NCI-H2029 treated with DMSO at 0.1 percent for 48 hours (cell line): Measurements from ENCODE around the gene NEU4.
"Not testable (repeated sequence)": the region's sequence is repeated elsewhere in the genome, so short reads cannot be mapped to it uniquely, and the experiment has no call there.

ENCODE experiments used
- DNase-seq: peaks from one replicate; lab custom pipeline; 2025; lab: John Stamatoyannopoulos, UW

NEU4 gene

DNA sequence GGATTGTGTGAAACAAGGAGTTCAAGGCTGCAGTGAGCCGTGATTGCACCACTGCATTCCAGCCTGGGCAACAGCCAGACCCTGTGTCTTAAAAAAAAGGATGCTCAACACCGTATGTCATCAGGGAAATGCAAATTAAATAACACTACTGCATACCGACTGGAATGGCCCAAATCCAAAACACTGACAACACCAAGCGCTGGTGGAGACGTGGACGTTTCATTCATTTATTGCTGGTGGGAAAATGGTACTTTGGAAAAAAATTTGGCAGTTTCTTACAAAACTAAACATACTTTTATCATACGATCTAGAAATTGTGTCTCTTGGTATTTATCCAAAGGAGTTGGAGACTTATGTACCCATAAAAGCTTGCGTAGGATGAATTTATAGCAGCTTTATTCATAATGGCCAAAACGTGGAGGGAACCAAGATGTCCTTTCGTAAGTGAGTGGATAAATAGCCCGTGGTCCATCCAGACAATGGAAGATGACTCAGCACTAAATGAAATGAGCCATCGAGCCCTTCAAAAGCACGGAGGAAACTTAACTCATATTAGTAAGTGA is 24.2 kb downstream of the NEU4 start:
- no peak for DNase-seq

DNA sequence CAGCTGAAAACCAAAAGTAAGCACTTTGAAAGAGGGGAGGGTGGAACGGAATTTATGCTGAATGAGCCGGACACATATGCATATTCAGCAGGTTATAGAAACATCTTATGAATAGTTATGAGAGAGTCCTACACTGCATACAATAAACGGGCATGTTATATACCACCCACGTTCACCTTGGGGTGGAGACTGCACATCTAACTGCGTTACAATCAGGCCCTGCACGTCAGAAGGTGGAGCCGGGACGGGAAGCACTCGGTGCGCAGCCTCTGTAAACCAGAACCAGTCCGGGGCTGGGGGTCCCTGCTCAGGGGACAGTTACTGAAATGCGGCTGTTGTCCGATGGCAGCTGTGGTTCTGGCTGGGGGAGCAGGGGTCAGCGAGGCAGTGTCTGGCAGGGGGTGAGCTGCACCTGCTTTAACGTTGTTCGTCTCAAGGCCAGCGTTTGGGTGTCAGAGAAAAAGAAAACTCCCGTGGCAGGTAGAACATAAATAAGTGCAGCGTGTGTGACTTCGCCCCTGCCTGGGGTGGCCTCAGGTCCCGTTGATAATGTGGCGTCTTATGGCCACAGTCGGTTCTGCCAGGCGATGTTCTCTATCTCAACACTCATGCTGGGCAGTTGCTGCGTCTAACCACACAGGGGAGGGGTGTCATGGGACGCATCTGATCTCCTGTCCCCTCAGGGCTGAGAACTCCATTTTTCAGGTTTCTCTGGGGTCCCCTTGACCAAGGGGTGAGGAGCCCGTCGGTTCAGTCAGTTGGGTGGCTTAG is 24.9 kb downstream of the NEU4 start:
- DNase-seq, result not testable (repeated sequence)

DNA sequence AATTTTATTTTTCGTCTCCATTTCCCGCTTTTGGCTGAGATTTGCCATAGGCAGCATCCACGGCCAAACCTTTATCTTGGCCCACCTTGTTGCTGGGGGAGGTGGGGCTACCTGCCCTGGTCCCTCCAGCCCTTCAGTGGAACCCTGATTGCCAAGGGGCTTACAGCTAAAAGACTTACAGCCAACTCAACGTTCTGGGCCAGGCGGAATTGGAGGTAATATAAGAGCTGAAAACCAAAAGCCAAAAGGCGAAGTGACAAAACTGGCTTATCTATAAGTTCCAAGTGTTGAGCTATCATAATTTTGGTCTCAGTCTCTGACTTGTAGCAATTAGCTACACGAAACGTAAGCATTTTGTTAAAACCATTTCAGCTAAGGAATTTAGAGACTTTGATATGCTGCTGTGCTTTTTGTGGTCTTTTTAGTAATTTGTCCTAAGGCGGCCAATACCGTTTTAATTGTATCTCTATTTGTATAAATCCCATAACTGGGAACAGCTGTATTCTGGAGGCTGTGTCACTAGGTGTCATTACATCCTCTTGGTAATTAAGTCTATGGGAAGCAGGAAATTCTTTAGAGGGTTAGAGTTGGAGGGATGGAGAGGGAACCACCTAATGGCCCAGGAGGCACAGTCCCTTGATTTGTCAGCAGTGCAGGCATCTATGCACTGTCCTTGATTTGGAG is 25.7 kb downstream of the NEU4 start:
- no peak for DNase-seq

DNA sequence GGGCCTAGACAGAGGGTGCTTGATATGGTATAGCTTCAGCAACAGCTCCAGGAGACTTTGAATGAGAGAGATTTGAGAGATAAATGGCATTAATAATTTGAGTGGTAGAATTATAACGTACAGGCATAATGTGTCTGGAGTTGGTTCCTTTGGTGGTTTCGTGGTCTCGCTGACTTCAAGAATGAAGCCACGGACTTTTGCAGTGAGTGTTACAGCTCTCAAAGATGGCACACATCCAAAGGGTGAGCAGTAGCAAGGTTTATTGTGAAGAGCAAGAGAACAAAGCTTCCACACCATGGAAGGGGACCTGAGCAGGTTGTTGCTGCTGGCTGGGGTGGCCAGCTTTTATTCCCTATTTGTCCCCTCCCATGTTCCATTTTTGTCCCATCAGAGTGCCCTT is 26.6 kb downstream of the NEU4 start:
- DNase-seq, result no peak

DNA sequence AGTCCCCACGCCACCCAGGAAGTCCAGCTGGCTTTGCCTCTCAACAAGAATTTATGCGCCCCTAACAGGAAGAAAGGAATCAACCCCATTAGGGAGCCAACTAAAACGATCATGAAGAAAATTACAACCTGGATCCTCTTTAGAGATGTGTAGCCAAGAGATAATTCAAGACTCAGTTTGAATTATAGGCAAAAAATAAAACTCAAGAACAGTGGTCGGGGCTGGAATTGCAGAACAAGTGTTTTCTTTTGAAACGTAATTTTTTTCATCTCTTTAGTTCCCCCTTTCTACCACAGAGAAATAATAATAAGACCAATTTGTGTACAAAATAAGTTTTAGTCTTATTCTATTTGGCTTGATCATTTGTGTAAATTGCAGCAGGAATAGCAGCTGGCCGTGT is 27.3 kb downstream of the NEU4 start:
- no peak for DNase-seq

DNA sequence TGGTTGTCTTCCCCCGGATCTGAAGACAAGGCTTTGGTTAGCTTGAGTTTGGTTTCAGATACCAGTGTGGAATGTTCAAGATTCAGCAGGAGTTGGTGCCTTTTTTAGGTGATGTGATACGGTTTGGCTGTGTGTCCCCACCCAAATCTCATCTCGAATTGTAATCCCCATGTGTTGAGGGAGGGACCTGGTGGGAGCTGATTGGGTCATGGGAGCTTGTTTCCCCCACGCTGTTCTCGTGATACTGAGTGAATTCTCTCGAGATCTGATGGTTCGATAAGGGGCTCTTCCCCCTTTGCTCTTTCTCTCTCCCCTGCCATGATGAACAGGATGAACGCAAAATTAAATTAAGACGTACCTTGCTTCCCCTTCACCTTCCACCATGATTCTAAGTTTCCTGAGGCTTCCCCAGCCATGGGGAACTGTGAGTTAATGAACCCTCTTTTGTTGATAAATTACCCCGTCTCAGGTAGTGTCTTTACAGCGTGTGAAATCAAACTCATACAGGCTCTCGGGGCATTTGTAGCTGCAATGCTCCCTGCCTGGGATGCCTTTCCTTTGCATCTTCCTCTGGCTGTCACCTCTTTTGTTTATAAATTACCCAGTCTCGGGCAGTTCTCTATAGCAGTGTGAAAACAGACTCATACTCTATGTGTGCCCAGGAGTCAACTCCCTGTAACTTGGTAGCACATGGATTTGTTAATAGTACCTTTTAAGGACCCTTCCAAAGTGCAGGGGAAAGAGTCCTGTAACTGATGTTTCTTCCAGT is 28.4 kb downstream of the NEU4 start:
- DNase-seq, result no peak

DNA sequence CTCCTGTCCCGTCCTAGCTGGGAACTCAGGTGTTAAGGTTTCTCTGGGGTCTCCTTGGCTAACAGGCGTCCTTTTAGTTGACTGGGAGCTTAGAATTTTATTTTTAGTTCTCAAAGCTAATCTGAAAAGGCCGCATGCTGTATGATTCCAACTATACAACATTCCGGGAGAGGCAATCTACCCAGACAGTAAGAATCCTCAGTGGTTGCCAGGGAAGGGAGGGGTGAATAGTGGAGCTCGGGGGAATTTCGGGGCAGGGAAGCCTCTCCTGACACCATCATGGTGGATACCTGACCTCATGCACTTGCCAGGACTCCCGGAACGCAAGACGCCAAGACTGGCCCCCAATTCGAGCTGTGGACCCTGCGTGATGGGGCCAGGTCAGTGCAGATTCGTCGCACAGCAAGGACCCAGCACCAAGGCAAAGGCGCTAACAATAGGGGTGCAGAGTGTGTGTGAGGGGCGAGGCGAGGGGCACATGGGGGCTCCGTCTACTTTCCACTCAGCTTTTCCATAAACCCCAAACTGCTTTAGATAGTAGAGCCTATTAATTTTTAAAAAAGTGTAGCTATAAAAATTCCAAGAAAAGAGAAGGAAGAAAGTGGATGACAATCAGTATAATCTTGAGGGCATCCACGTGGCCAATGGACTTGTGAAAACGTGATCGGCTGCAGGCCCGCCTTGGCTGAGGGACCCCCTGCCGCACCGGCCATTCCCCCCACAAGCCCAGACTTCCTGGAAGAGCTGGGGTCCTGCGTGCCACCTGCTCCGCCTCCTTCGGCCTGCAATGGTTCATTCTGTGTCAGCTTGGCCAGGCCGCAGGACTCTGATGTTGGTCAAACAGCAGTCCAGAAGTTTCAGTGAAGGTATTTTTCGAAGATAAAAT is 32.4 kb downstream of the NEU4 start:
- no peak for DNase-seq

DNA sequence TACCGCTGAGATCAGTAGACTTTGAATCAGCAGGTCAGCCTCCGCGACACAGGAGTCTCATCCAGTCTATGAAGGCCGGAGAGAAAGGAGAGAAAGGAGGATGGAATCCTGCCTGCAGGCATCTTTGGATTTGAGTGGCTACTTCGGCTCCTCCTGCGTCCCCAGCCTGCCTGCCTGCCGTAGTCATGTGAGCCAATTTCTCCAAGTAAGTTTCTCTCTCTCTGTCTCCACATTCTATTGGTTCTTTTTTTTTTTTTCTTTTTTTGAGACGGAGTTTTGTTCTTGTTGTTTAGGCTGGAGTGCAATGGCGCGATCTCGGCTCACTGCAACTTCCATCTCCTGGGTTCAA is 33.0 kb downstream of the NEU4 start:
- no peak for DNase-seq

DNA sequence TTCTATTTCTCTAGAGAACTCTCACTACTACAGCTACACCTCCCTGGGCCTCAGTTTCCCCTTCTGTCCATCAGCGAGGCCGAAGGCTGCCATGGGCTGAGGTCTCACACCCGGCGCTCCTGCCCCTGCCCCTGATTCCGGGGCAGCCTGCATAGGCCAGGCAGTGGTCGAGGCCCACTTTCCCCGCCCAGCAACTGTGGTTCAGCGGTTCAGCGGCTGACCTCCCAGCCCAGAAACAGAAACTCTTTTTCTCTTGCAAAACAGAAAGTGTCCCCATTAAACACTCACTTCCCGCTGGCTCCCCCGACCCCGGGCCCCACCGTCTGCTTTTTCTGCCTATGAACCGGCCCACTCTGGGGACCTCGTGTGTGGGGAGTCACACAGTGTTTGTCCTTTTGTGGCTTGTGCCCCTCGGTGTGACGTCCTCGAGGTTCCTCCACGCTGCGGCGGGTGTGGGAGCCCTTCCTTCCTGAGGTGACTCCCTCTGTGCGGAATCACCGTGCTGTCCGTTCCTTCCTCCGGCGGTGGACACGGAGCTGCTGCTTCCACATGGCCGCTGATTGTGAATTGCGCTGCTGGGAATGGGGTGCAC is 33.7 kb downstream of the NEU4 start:
- no peak for DNase-seq

DNA sequence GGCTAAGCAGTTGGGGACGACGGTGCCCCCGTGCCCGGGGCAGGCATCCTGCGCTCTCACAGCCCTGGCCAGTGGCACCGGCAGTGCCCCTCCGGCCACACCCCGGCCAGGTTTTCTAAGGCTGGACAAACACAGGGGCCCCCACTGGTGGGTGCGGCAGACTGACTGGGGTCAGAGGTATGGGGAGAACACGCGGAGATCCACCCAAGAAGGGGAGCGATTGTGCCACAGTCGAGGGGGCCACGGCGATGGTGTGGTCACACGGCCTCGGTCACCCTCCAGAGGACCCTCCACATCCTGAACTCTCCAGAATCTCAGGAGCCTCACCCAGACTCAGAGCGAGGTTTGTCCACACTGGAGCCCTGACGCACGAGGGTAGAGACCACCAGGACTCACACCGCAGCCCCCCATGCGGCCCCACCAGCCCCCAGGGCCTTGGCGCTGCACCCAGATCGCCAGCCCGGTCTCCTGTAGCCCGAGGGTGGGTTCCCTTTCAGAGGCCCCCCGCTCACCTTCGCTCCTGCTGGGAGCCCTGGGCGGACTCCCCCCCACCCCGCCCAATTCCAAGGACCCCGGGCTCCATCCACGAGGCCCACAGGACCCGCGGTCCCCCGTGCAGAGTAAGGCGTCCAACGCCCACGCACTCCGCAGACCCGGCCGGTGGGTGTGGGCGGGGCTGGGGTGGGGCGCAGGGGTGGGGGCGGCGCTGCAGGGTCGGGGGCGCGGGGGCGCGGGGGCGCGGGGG is 34.5 kb downstream of the NEU4 start:
- DNase-seq, result no peak

DNA sequence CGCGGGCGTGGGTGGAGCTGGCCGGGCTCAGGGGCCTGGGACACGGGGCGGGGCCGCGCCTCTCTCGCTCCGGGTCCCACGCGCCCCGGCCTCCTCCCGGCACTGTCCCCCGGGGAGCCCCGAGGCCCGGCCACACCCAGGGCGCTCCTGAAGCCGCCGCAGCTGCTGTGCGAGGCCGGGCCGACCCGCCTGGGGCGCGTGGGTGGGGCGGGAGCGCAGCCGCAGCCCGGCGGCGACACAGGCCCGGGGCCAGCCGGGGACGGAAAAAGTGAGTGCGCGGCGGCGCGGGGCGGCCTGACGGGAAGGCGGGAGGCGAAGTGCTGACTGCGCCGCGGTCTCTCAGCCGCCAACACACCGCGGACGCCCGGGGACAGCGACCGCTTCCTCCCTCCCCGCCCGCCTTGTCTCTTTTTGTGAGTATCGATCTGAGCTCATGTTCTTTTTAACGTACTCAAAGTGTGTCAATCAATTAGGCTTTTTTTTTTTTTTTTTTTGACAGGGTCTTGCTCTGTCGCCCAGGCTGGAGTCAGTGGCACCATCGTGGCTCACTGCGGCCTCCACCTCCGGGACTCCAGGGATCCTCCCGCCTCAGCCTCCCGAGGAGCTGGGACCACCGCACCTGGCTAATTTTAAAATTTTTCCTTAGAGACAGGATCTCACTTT is 35.2 kb downstream of the NEU4 start:
- no peak for DNase-seq

DNA sequence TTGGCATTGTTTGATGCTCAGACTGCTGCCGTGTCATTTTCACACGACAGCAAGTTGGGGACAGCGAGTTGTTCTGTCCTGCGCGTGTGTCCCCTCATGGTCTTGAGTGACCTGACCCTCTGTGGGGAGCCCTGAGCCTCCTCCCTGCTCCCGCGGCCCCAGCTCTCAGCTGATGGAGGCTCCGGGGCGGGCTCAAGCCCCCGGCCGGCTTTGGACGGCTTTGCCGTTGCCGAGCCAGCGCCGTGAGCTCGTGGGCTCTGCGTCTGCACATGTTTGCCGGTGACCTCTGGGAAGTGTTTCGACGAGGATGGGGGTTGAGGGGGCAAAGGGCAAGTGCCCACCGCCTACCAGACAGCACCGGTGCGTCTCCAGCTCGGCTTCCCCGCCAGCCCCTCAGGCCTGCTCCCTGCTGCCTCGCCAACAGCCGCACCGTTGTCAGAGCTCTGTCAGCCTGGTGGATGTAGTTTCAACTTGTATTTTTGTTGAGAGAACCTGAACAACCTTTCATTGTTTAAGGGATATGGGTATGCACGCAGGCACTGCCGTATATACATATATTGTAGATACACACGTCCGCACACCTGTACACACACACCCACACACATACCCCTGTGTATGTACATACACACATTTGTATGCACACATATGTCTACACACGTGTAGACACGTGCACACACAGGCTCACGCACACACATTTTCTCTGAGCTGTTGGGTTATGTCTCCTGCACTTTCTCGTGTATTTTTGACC is 36.0 kb downstream of the NEU4 start:
- no peak for DNase-seq

DNA sequence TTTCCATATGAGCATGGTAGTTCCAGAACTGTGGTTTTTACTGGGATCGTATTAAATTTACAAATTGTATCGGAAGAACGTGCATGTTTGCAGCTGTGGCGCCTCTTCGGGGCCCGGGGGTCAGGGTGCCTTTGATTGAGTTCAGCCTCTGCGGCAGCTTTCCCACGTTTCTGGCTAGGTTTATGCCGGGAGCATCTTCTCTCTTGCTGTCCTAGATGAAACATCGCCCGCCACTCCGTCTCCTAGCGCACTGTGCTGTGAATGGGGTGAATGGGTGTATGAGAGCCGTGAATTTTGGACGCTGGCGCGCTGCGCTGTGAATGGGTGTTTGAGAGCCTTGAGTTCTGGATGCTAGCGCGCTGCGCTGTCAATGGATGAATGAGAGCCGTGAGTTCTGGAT is 37.4 kb downstream of the NEU4 start:
- no peak for DNase-seq

DNA sequence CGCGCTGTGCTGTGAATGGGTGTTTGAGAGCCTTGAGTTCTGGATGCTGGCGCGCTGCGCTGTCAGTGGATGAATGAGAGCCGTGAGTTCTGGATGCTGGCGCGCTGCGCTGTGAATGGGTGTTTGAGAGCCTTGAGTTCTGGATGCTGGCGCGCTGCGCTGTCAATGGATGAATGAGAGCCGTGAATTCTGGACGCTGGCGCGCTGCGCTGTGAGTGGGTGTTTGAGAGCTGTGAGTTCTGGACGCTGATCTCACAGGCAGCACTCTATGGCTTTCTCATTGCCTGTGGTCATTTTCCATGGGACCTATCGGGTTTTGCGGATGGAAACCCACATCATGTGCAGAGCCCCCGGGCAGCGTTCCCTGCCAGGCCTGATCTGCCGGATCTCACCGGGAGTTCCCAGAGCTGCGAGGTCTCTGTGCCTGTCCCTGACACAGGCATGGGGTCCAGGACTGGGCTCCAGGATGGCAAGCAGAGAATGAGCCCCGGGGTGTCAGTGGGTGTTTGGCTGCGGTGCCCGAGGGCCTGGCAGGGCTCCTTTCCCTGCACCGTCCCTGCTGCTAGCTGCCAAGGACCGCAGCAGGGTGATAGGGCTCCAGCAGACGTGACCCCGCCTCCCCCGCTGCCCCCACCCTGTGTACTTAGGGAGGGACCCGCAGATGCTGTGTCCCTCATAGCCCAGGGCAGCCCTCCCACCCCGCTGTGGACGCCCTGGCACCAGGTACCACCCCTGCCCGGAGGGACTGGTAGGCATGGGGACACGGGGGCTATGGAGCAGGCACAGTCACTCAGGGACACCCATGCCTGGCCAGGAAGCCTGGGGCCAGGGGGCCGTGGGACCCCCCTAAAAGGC is 40.0 kb downstream of the NEU4 start:
- DNase-seq, result no peak

DNA sequence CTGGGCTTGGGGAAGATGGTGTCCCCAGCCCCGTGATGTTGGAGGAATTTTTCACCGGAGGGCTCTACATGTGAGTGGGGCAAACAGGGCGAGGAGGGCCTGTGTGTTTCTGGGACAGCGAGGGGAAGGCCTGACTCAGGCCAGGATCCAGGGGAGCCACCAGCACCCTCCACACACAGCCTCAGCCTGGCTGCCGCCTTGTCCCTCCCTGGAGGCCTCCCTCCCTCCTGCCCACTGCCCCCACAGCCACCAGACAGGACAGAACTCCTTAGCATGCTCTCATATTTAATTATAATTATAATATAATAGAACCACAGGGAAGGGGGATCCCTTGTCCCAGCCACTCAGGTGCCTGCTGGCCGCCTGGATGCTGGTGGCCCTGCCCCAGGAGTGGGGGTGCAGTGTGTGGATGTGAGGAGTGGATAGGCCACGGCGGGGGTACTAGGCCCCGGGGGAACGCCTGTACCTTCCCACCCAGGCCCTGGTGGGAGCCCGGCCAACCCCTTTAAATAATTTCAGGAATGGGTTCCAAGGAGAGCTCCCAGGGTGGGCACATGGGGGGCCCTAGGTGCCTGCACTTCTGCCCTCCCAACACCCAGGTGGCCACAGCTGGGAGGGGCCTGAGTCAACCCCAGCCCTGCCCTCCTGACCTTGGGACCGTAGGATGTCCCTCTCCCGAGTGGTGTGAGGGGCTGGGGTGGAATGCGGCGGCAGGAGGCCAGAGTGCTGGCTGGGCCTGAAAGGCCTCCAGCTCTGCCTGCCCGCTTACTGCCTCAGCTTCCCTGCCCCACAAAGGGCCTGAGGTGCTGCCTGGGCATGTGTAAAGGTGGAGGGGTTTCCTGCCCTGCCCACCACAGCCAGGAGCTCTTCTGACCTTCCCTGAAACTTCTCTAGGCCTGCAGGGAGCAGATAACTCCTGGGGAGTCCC is 40.9 kb downstream of the NEU4 start:
- DNase-seq, result no peak

DNA sequence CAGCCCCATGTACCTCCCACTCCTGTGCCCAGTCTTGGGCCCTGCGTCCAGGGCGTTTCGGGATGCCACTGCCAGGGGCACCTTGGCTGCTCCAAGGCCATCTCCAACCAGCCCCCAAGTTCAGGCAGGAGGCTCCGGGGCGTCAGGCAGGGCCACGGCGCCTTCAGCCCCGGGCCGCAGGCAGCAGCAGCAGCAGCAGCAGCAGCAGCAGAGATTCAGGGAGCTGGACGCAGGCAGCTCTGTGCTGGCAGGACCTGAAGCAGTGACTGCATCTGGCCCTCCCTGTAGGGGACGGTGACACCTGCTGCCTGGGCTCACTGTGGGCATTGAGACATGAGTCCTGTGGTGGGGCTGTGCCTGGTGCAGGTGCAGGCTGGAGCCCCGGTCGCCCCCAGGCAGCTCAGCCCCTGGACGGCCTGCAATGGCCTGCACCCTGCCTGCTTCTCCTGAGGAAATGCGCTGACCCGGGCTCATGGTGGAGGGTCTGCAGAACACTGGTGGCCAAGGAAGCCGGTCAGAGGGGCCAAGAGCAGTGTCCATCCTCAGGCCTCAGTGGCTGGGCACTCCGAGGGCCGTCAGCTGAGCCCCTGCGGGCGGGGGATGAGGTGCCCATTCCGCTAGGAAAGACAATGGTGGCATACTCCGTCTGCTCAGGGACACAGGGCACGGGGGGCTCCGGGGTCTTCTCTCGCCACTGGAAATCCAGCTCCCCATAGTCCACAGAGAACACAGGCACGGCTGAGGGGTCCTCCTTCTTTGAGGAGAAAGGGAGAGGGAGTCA is 41.7 kb downstream of the NEU4 start:
- DNase-seq, result no peak
